Activated CD4-positive, alpha-beta memory T cell treated with anti-CD3 and anti-CD28 coated beads, Interleukin-2, amount 10 ng/mL, durations not matched to agents 7 days and 5 days (primary cell): ENCODE results near the gene KDF1. TPM values are rescaled to one million over a fixed set of nuclear protein-coding genes. Genes with fewer than 3 reads are reported as not detected.

Experiments
- total RNA-seq, 2 experiments: library from RNA; stranded (reverse); gene quantifications; one replicate each; pipeline ENCODE4 v1.2.3, GENCODE V29; 2021

The KDF1 gene
- total RNA-seq, 2 experiments from 2014 or later = 0.13 TPM; not detected in 1

Other genes starting within 250 kb of the KDF1 start
- gene PIGV, start 172.5 kb downstream of the KDF1 start, total RNA-seq = 10 to 100 TPM; 16.6 to 16.9 TPM
- gene ZDHHC18, start 133.8 kb downstream of the KDF1 start, total RNA-seq = 10 to 100 TPM; 73.3 to 76.3 TPM
- 1 to 10 TPM; 4.9 to 5.0 TPM for gene SFN, start 97.3 kb downstream of the KDF1 start, total RNA-seq
- 10 to 100 TPM; 29.4 to 31.4 TPM for gene GPN2, start 70.2 kb downstream of the KDF1 start, total RNA-seq
- 10 to 100 TPM; 16.0 to 16.7 TPM for gene GPATCH3, start 60.0 kb downstream of the KDF1 start, total RNA-seq
- gene NR0B2, start 46.5 kb downstream of the KDF1 start, total RNA-seq = not detected
- 10 to 100 TPM; 55.5 to 56.1 TPM for gene NUDC, start 38.7 kb downstream of the KDF1 start, total RNA-seq
- not detected for gene TRNP1, start 33.2 kb upstream of the KDF1 start, total RNA-seq
- gene TENT5B, start 52.4 kb upstream of the KDF1 start, total RNA-seq = not detected
- gene SLC9A1, start 194.7 kb upstream of the KDF1 start, total RNA-seq = 10 to 100 TPM; 26.6 to 27.5 TPM